ENCODE measurements around the gene NKG7.
"Not testable (repeated sequence)": the region's sequence is repeated elsewhere in the genome, so short reads cannot be mapped to it uniquely, and the experiment has no call there.

NKG7 gene

GRCh38 chr19:51372649-51373504 is at the start of gene NKG7:
Gene NKG7, minus strand, starts transcription at chr19:51372654. Its CDS starts 119 bp downstream, at chr19:51372535.
- DNase-seq: no peak

- DNase-seq: peak; percentile 49
Measured at GRCh38 chr19:51422053-51422448, 49.6 kb upstream of the NKG7 start.

GRCh38 chr19:51421229-51422052 is 49.0 kb upstream of the NKG7 start:
- DNase-seq: no peak

GRCh38 chr19:51420511-51420910 is 48.1 kb upstream of the NKG7 start:
- not testable (repeated sequence) for DNase-seq

GRCh38 chr19:51418707-51419106 is 46.3 kb upstream of the NKG7 start:
- DNase-seq: no peak

GRCh38 chr19:51417810-51418157 is 45.3 kb upstream of the NKG7 start:
- DNase-seq: no peak

- no peak for DNase-seq
Measured at GRCh38 chr19:51417107-51417809, 44.8 kb upstream of the NKG7 start, which contains the start of gene SIGLEC10. Gene SIGLEC10, minus strand, starts transcription at chr19:51417642. Its CDS starts 61 bp downstream, at chr19:51417581.

GRCh38 chr19:51416422-51416821 is 44.0 kb upstream of the NKG7 start:
- not testable (repeated sequence) for DNase-seq

GRCh38 chr19:51415187-51415586 is 42.7 kb upstream of the NKG7 start:
- DNase-seq: no peak

GRCh38 chr19:51410950-51411748 is 38.7 kb upstream of the NKG7 start:
- DNase-seq: no peak

- DNase-seq: no peak
Measured at GRCh38 chr19:51407511-51408131, 35.2 kb upstream of the NKG7 start.

GRCh38 chr19:51402117-51402516 is 29.7 kb upstream of the NKG7 start:
- DNase-seq: no peak

GRCh38 chr19:51399936-51400335 is 27.5 kb upstream of the NKG7 start:
- not testable (repeated sequence) for DNase-seq

- DNase-seq: no peak
Measured at GRCh38 chr19:51399231-51399630, 26.8 kb upstream of the NKG7 start.

GRCh38 chr19:51398096-51398704 is 25.7 kb upstream of the NKG7 start:
- DNase-seq: peak; percentile 45

- not testable (repeated sequence) for DNase-seq
Measured at GRCh38 chr19:51397453-51397852, 25.0 kb upstream of the NKG7 start.

- DNase-seq: no peak
Measured at GRCh38 chr19:51396175-51396574, 23.7 kb upstream of the NKG7 start.

- peak; percentile 99 for DNase-seq
Measured at GRCh38 chr19:51394050-51394836, 21.8 kb upstream of the NKG7 start.

GRCh38 chr19:51392701-51393100 is 20.2 kb upstream of the NKG7 start:
- no peak for DNase-seq

GRCh38 chr19:51391073-51391611 is 18.7 kb upstream of the NKG7 start:
- no peak for DNase-seq
